ENCODE results near the gene SBF1. TPM values are rescaled to one million over a fixed set of nuclear protein-coding genes. Genes with fewer than 3 reads are reported as not detected.

Gene SBF1
- polyA plus RNA-seq, 1 donor from 2014 or later: 58.9 TPM

DNA sequence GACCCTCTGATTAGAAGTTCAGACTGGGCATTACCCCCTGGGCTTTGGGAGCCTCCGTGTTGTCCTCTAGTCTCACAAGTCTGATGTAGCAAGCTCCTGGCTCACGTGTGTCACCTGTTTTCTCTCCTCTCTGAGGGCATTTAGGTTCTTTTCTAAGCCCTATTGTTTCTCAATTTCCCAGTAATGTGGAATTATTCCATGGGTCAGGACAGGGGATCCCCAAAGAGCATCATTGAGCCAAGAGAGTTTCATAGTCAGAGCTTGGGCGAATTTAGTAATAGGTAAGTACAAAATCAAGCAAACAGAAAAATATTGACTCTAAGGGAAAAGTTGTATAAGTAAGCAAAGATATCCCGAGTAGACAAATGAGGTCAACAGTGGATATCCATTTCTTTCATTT lies 74.4 kb downstream of the SBF1 start:
- TF ChIP-seq, protein P1, sequence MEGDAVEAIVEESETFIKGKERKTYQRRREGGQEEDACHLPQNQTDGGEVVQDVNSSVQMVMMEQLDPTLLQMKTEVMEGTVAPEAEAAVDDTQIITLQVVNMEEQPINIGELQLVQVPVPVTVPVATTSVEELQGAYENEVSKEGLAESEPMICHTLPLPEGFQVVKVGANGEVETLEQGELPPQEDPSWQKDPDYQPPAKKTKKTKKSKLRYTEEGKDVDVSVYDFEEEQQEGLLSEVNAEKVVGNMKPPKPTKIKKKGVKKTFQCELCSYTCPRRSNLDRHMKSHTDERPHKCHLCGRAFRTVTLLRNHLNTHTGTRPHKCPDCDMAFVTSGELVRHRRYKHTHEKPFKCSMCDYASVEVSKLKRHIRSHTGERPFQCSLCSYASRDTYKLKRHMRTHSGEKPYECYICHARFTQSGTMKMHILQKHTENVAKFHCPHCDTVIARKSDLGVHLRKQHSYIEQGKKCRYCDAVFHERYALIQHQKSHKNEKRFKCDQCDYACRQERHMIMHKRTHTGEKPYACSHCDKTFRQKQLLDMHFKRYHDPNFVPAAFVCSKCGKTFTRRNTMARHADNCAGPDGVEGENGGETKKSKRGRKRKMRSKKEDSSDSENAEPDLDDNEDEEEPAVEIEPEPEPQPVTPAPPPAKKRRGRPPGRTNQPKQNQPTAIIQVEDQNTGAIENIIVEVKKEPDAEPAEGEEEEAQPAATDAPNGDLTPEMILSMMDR (IDR thresholded peaks at IDR 0.05; ENCODE audit: poor library complexity, severe bottlenecking): no peak
- TF ChIP-seq EZH2 (IDR thresholded peaks at IDR 0.05; ENCODE audit: borderline replicate concordance, insufficient read depth, low read length, poor library complexity, severe bottlenecking) (no peak), MXI1 (conservative IDR thresholded peaks at IDR 0.05; ENCODE audit: poor library complexity, severe bottlenecking) (no peak), RAD21 (conservative IDR thresholded peaks at IDR 0.05) (no peak), POLR2AphosphoS5 (IDR thresholded peaks at IDR 0.05) (no peak), SMC3 (conservative IDR thresholded peaks at IDR 0.05; ENCODE audit: poor library complexity) (no peak), TAF1 (IDR thresholded peaks at IDR 0.05; ENCODE audit: low read depth) (no peak), EP300 (conservative IDR thresholded peaks at IDR 0.05; ENCODE audit: poor library complexity, severe bottlenecking) (no peak)
- TF ChIP-seq, protein P2, sequence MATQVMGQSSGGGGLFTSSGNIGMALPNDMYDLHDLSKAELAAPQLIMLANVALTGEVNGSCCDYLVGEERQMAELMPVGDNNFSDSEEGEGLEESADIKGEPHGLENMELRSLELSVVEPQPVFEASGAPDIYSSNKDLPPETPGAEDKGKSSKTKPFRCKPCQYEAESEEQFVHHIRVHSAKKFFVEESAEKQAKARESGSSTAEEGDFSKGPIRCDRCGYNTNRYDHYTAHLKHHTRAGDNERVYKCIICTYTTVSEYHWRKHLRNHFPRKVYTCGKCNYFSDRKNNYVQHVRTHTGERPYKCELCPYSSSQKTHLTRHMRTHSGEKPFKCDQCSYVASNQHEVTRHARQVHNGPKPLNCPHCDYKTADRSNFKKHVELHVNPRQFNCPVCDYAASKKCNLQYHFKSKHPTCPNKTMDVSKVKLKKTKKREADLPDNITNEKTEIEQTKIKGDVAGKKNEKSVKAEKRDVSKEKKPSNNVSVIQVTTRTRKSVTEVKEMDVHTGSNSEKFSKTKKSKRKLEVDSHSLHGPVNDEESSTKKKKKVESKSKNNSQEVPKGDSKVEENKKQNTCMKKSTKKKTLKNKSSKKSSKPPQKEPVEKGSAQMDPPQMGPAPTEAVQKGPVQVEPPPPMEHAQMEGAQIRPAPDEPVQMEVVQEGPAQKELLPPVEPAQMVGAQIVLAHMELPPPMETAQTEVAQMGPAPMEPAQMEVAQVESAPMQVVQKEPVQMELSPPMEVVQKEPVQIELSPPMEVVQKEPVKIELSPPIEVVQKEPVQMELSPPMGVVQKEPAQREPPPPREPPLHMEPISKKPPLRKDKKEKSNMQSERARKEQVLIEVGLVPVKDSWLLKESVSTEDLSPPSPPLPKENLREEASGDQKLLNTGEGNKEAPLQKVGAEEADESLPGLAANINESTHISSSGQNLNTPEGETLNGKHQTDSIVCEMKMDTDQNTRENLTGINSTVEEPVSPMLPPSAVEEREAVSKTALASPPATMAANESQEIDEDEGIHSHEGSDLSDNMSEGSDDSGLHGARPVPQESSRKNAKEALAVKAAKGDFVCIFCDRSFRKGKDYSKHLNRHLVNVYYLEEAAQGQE (IDR thresholded peaks at IDR 0.05; ENCODE audit: borderline replicate concordance): no peak
- H3K4me2 ChIP-seq (ENCODE audit: low read length): no peak overlapping the region
- no peaks in the 10 kb centered on the region for H3K27me3 ChIP-seq (ENCODE audit: insufficient read depth, low read depth, low read length)
- no peaks in the 10 kb centered on the region for H3K36me3 ChIP-seq (ENCODE audit: insufficient read depth, low read length)
- no peak overlapping the region for H3K27ac ChIP-seq (ENCODE audit: low read length)
- no peak overlapping the region for H3K4me3 ChIP-seq (ENCODE audit: low read length)
- no peak overlapping the region for H2AFZ ChIP-seq (ENCODE audit: low read depth, low read length)
- no peaks in the 10 kb centered on the region for H4K20me1 ChIP-seq (ENCODE audit: insufficient read depth)
- H3F3A ChIP-seq (ENCODE audit: insufficient read depth, low read length, poor library complexity, severe bottlenecking): no peaks in the 10 kb centered on the region
- H3K9me3 ChIP-seq (ENCODE audit: low read length): no peaks in the 10 kb centered on the region
- no peak overlapping the region for H3K9ac ChIP-seq (ENCODE audit: low read length)
- no peaks in the 10 kb centered on the region for H3K9me2 ChIP-seq (ENCODE audit: insufficient read depth, low read length)
- H3K79me2 ChIP-seq (replicated peaks; ENCODE audit: insufficient read depth, low read length): no peaks in the 10 kb centered on the region

GRCh38 chr22:50399751-50400331 lies 75.0 kb downstream of the SBF1 start:
- H3K9me2 ChIP-seq (ENCODE audit: insufficient read depth, low read length): no peaks in the 10 kb centered on the region
- H3K27me3 ChIP-seq (ENCODE audit: insufficient read depth, low read depth, low read length): no peaks in the 10 kb centered on the region
- no peak overlapping the region for H2AFZ ChIP-seq (ENCODE audit: low read depth, low read length)
- H4K20me1 ChIP-seq (ENCODE audit: insufficient read depth): no peaks in the 10 kb centered on the region
- H3K4me2 ChIP-seq (ENCODE audit: low read length): no peak overlapping the region
- TF ChIP-seq RAD21 (conservative IDR thresholded peaks at IDR 0.05) (no peak), MXI1 (conservative IDR thresholded peaks at IDR 0.05; ENCODE audit: poor library complexity, severe bottlenecking) (no peak), SMC3 (conservative IDR thresholded peaks at IDR 0.05; ENCODE audit: poor library complexity) (no peak), POLR2AphosphoS5 (IDR thresholded peaks at IDR 0.05) (no peak), EP300 (conservative IDR thresholded peaks at IDR 0.05; ENCODE audit: poor library complexity, severe bottlenecking) (no peak), EZH2 (IDR thresholded peaks at IDR 0.05; ENCODE audit: borderline replicate concordance, insufficient read depth, low read length, poor library complexity, severe bottlenecking) (no peak), TAF1 (IDR thresholded peaks at IDR 0.05; ENCODE audit: low read depth) (no peak)
- TF ChIP-seq, protein P1 (IDR thresholded peaks at IDR 0.05; ENCODE audit: poor library complexity, severe bottlenecking): no peak
- TF ChIP-seq, protein P2 (IDR thresholded peaks at IDR 0.05; ENCODE audit: borderline replicate concordance): no peak
- no peaks in the 10 kb centered on the region for H3K36me3 ChIP-seq (ENCODE audit: insufficient read depth, low read length)
- no peaks in the 10 kb centered on the region for H3F3A ChIP-seq (ENCODE audit: insufficient read depth, low read length, poor library complexity, severe bottlenecking)
- no peaks in the 10 kb centered on the region for H3K9me3 ChIP-seq (ENCODE audit: low read length)
- no peak overlapping the region for H3K27ac ChIP-seq (ENCODE audit: low read length)
- H3K79me2 ChIP-seq (replicated peaks; ENCODE audit: insufficient read depth, low read length): no peaks in the 10 kb centered on the region
- no peak overlapping the region for H3K9ac ChIP-seq (ENCODE audit: low read length)
- H3K4me3 ChIP-seq (ENCODE audit: low read length): no peak overlapping the region
